ENCODE data around the gene LUZP1. TPM values are rescaled to one million over a fixed set of nuclear protein-coding genes. Genes with fewer than 3 reads are reported as not detected.

The LUZP1 gene
- total RNA-seq, 1 donor from 2014 or later, result 27.1 TPM

DNA sequence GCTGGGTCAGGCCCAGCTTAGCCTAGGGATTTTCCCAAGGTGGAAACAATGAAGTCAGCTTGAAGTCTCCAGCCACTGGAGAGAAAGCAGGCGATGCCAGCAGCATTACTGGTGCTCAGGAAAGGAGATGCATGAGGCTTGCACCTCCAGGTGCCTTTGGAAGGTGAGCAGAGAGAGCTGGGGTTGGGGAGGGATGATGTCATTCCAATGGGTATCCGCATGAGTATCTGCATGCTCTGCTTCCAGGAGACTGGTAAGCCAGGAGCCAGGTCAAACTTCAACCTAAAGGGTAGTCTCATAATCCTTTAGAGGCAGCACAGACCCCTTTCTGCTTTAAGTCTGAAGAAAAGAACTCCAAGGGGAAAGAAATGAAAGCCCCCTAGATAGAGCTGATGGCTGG lies 80.6 kb downstream of the LUZP1 start:
- peaks cover 3% of the 10 kb centered on the region for H3K36me3 ChIP-seq (ENCODE audit: control insufficient read depth, insufficient read depth, low read length)
- H3K4me3 ChIP-seq (ENCODE audit: low read depth, low read length), result no peak overlapping the region
- no peaks in the 10 kb centered on the region for H3K27me3 ChIP-seq (ENCODE audit: control insufficient read depth, insufficient read depth, low read length)
- TF ChIP-seq, protein P1, sequence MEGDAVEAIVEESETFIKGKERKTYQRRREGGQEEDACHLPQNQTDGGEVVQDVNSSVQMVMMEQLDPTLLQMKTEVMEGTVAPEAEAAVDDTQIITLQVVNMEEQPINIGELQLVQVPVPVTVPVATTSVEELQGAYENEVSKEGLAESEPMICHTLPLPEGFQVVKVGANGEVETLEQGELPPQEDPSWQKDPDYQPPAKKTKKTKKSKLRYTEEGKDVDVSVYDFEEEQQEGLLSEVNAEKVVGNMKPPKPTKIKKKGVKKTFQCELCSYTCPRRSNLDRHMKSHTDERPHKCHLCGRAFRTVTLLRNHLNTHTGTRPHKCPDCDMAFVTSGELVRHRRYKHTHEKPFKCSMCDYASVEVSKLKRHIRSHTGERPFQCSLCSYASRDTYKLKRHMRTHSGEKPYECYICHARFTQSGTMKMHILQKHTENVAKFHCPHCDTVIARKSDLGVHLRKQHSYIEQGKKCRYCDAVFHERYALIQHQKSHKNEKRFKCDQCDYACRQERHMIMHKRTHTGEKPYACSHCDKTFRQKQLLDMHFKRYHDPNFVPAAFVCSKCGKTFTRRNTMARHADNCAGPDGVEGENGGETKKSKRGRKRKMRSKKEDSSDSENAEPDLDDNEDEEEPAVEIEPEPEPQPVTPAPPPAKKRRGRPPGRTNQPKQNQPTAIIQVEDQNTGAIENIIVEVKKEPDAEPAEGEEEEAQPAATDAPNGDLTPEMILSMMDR (IDR thresholded peaks at IDR 0.05; ENCODE audit: insufficient read depth, low read length, poor library complexity, severe bottlenecking), result no peak
- DNase-seq (ENCODE audit: low read depth), result no peak

DNA sequence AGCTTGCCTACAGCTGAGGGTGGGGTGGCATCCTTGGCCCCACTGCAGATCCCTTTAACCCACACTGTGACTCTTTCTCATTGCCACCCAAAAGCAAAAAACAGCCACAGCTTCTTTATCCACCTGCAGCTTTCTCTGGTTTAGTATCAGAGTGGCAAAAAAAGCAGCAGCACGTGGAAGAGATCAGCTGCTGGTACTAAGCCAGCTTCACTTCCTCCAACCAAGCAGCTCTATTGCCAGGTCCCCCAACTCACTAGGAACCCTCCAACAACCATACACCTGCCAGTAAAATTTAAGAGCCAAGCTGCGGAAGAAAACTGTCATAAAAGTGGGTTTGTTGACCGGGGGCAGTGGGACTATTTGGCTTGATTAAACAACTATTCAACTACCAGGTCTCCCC lies 83.0 kb downstream of the LUZP1 start:
- no peak for DNase-seq (ENCODE audit: low read depth)

DNA sequence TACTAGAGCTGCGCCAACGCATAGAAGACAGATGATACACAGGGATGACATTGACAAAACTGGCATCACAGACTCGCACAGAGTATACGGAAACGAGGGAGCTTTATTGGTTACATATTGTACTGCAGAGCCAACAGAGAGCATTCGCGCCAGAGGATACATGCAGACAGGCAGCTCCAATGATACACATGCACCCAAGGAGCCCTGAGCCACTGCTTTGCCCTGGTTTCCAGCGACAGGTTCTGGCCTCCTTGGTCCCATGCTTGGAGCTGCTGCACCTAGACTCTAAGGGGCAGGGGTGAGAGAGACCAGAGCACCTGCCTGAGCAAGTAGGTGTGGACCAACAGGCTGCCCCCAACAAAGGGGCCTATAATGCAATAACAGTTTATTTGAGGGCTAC lies 83.8 kb downstream of the LUZP1 start:
- peaks cover 1% of the 10 kb centered on the region for H3K36me3 ChIP-seq (ENCODE audit: control insufficient read depth, insufficient read depth, low read length)
- no peak for DNase-seq (ENCODE audit: low read depth)
- TF ChIP-seq, protein P1 (IDR thresholded peaks at IDR 0.05; ENCODE audit: insufficient read depth, low read length, poor library complexity, severe bottlenecking), result no peak
- H3K27me3 ChIP-seq (ENCODE audit: control insufficient read depth, insufficient read depth, low read length), result no peaks in the 10 kb centered on the region
- no peak overlapping the region for H3K4me3 ChIP-seq (ENCODE audit: low read depth, low read length)

More for the DNA sequence above, 83.0 kb downstream of the LUZP1 start:
- TF ChIP-seq, protein P1 (IDR thresholded peaks at IDR 0.05; ENCODE audit: insufficient read depth, low read length, poor library complexity, severe bottlenecking), result no peak
- H3K27me3 ChIP-seq (ENCODE audit: control insufficient read depth, insufficient read depth, low read length), result no peaks in the 10 kb centered on the region
- H3K36me3 ChIP-seq (ENCODE audit: control insufficient read depth, insufficient read depth, low read length), result peaks cover 3% of the 10 kb centered on the region
- H3K4me3 ChIP-seq (ENCODE audit: low read depth, low read length), result no peak overlapping the region

DNA sequence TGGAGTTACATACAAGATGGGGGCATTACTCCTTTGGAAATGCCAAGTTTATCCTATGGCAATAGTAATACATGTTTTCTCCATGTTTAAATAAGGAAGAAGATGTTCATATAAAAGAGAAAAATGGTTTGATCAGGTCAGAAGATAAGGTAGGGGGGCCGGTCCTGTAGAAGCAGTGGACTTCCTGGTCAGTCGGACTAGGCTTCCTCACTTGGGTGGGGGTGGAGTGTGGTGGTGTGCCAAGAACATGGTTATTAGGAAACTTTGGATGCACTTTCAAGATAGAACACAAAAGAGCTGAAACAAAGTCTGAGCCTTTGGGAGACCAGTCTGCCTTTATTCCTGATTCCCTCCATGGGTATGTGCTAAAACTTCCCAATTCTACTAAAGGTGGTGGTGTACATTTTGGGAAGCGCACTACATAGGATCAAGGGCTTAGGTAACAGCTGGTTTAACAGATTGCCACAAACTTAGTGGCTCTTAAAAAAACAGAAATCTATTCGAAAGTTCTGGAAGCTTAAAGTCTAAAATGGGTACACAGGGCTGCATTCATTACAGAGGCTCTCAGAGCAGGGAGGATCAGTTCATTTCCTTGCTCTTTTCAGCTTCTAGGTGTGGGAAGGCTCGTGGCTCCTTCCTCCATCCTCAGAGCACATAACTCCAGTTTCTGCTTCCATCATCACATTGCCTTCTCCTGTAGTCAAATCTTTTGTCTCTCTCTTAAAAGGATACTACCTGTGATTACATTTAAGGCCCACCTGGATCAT lies 84.8 kb downstream of the LUZP1 start:
- no peak for DNase-seq (ENCODE audit: low read depth)
- Histone ChIP-seq H3K4me3 (ENCODE audit: low read depth, low read length) (no peak overlapping the region), H3K27me3 (ENCODE audit: control insufficient read depth, insufficient read depth, low read length) (no peaks in the 10 kb centered on the region), H3K36me3 (ENCODE audit: control insufficient read depth, insufficient read depth, low read length) (peaks cover 3% of the 10 kb centered on the region)
- TF ChIP-seq, protein P1 (IDR thresholded peaks at IDR 0.05; ENCODE audit: insufficient read depth, low read length, poor library complexity, severe bottlenecking), result no peak

DNA sequence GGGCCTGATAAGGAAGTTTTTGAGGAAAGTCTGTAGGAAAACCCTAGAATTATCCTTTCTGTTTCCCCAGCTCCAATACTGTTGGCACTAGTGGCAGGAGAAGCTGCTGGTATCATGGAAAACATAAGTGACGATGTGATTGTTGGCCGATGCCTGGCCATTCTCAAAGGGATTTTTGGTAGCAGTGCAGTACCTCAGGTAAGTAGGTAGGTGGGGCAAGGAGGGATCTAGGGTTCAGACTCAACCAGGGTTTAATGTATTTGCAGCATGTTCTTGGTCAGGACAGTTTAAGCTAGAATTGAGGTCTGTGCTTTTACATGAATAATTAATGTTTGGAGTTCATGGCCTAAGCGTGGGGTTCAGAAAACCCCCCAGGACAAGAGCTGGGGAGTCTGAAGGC lies 87.3 kb downstream of the LUZP1 start:
- Histone ChIP-seq H3K36me3 (ENCODE audit: control insufficient read depth, insufficient read depth, low read length) (peaks cover 3% of the 10 kb centered on the region), H3K4me3 (ENCODE audit: low read depth, low read length) (no peak overlapping the region), H3K27me3 (ENCODE audit: control insufficient read depth, insufficient read depth, low read length) (no peaks in the 10 kb centered on the region)
- DNase-seq (ENCODE audit: low read depth), result no peak
- TF ChIP-seq, protein P1 (IDR thresholded peaks at IDR 0.05; ENCODE audit: insufficient read depth, low read length, poor library complexity, severe bottlenecking), result peak; percentile 28

DNA sequence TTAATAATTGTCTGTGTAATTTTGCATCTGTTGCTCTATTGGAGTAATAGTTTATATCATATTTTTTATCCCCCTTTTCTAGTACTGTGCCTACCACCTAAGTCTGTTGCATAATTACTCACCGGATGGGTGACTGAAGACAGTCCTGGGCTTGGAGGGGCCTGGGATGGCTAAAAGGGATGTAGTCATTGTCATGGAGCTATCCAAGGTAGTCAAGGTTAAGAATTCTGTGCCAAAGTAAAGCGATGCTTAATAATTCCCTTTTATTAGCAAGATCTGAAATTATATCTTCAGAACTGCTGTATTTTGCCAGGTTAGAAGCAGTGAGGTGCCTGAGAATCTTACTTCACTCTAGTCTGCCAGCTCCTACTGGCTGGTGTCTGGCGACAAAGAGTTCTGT lies 87.8 kb downstream of the LUZP1 start:
- TF ChIP-seq, protein P1 (IDR thresholded peaks at IDR 0.05; ENCODE audit: insufficient read depth, low read length, poor library complexity, severe bottlenecking), result no peak
- Histone ChIP-seq H3K36me3 (ENCODE audit: control insufficient read depth, insufficient read depth, low read length) (peaks cover 3% of the 10 kb centered on the region), H3K27me3 (ENCODE audit: control insufficient read depth, insufficient read depth, low read length) (no peaks in the 10 kb centered on the region), H3K4me3 (ENCODE audit: low read depth, low read length) (no peak overlapping the region)
- no peak for DNase-seq (ENCODE audit: low read depth)

All from kidney epithelial cell (primary cell).